PC-9 (cell line): ENCODE data around the gene OTULIN. TPM values are rescaled to one million over a fixed set of nuclear protein-coding genes. Genes with fewer than 3 reads are reported as not detected.

Experiments
- BruUV-seq: library from RNA; stranded (reverse); fragments of 400-500 nt; replicated peaks from 2 replicates; lab custom pipeline; 2021; lab: Mats Ljungman, UMichigan
- CTCF ChIA-PET: fragments of 300-600 bp; sonication (Branson Sonifier 250); formaldehyde crosslinking; loops from one replicate; lab custom pipeline; 2022; ENCODE audit warnings: antibody characterized with exemption; lab: Charles Lee
- POLR2A ChIA-PET: fragments of 300-600 bp; sonication (Branson Sonifier 250); formaldehyde crosslinking; loops from one replicate; lab custom pipeline; 2022; ENCODE audit warnings: antibody characterized with exemption; ENCODE audit not compliant: unreplicated experiment; lab: Charles Lee
- DNase-seq, 2 experiments: peaks; one replicate each; pipeline versions ENCODE4 v3.0.0 to v3.0.0-alpha.2; 2015 to 2022; ENCODE audit warnings: mixed read lengths in 1 of 2
- H2AFZ ChIP-seq: fragments of 200-600 bp; sonication (generic); 2 replicates; pipeline ENCODE4 v1.8.1; 2017; ENCODE audit warnings: antibody characterized with exemption
- H3F3A ChIP-seq: fragments of 200-600 bp; sonication (generic); 2 replicates; pipeline ENCODE4 v1.8.1; 2017; ENCODE audit warnings: antibody characterized with exemption, mild to moderate bottlenecking, low read depth; ENCODE audit not compliant: insufficient read depth
- H3K27ac ChIP-seq: fragments of 200-600 bp; sonication (generic); 2 replicates; pipeline ENCODE4 v1.6.1; 2016; ENCODE audit warnings: mixed run types
- H3K27me3 ChIP-seq: fragments of 200-600 bp; sonication (generic); 2 replicates; pipeline ENCODE4 v1.6.1; 2016; ENCODE audit warnings: low read depth, mixed run types; ENCODE audit not compliant: insufficient read depth
- H3K36me3 ChIP-seq: fragments of 200-600 bp; sonication (generic); 2 replicates; pipeline ENCODE4 v1.6.1; 2016; ENCODE audit warnings: low read depth, mixed run types
- H3K4me1 ChIP-seq: fragments of 200-600 bp; sonication (generic); replicated peaks from 2 replicates; pipeline ENCODE4 v1.6.1; 2016; ENCODE audit warnings: mixed run types; ENCODE audit not compliant: insufficient read depth
- H3K4me2 ChIP-seq: fragments of 200-600 bp; sonication (generic); 2 replicates; pipeline ENCODE4 v1.6.1; 2017; ENCODE audit warnings: mixed run types
- H3K4me3 ChIP-seq: fragments of 200-600 bp; sonication (generic); 2 replicates; pipeline ENCODE4 v1.6.1; 2016; ENCODE audit warnings: mixed run types
- H3K79me2 ChIP-seq: fragments of 200-600 bp; sonication (generic); 2 replicates; pipeline ENCODE4 v1.6.1; 2017; ENCODE audit warnings: low read depth, mixed run types
- H3K9me2 ChIP-seq: fragments of 200-600 bp; sonication (generic); 2 replicates; pipeline ENCODE4 v1.8.1; 2017; ENCODE audit warnings: mild to moderate bottlenecking; ENCODE audit not compliant: insufficient read depth
- H3K9me3 ChIP-seq: fragments of 200-600 bp; sonication (generic); 2 replicates; pipeline ENCODE4 v1.8.1; 2016; ENCODE audit warnings: low read depth; ENCODE audit not compliant: insufficient read depth
- H4K20me1 ChIP-seq: fragments of 200-600 bp; sonication (generic); 2 replicates; pipeline ENCODE4 v1.8.1; 2017; ENCODE audit not compliant: insufficient read depth
- CTCF ChIP-seq: fragments of 200-600 bp; sonication (generic); conservative IDR thresholded peaks from 2 replicates; pipeline ENCODE4 v1.6.1; 2017; ENCODE audit warnings: mixed run types, antibody characterized with exemption, mild to moderate bottlenecking, moderate library complexity
- EZH2 ChIP-seq: fragments of 200-600 bp; sonication (generic); IDR thresholded peaks from 2 replicates; pipeline ENCODE4 v1.8.0; 2017; ENCODE audit warnings: antibody characterized with exemption, low read depth
- intact Hi-C: fragments of 100-400 bp; cut with micrococcal nuclease; formaldehyde crosslinking; loops from one replicate; pipeline ENCODE4 v1.10.0; 2022; ENCODE audit not compliant: unreplicated experiment
- total RNA-seq: library from RNA; stranded (reverse); gene quantifications from 2 replicates; pipeline ENCODE4 v1.2.3, GENCODE V29; 2021

OTULIN gene
- total RNA-seq, 1 experiment from 2014 or later = 77.2 TPM

DNA sequence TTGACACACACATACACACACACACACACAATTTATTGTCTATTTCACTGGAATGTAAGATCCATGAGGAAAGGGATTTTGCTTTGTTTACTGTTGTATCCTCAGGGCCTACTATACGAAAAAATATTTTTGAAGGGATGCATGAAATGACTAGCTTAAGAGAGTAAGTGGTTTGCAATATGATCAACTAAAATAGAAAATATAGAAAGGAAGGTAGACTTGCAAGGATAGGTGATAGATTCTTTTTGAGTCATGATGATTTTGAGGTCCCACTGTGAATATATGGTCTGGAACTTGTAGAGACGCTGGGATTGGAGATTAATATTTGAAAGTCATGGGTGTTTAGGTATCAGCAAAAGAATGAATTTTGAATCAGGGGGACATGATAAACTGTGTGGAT is 28.9 kb upstream of the OTULIN start:
- TF ChIP-seq CTCF (no peak), EZH2 (no peak)
- H3K9me3 ChIP-seq = no peaks in the 10 kb centered on the region
- H3K36me3 ChIP-seq = no peaks in the 10 kb centered on the region
- H3K4me1 ChIP-seq = no peaks in the 10 kb centered on the region
- no peak for DNase-seq
- peaks cover 27% of the 10 kb centered on the region for H3K27me3 ChIP-seq
- ChIA-PET POLR2A (no interaction called here), CTCF (no interaction called here)
- intact Hi-C loops = no loop called here
- H3K27ac ChIP-seq = no peak overlapping the region
- H3K79me2 ChIP-seq = no peaks in the 10 kb centered on the region
- H3K4me3 ChIP-seq = no peak overlapping the region
- no peaks in the 10 kb centered on the region for H3K9me2 ChIP-seq
- no TSS peak for BruUV-seq
- no peak overlapping the region for H2AFZ ChIP-seq
- H3F3A ChIP-seq = no peaks in the 10 kb centered on the region
- H4K20me1 ChIP-seq = no peaks in the 10 kb centered on the region
- H3K4me2 ChIP-seq = no peak overlapping the region

DNA sequence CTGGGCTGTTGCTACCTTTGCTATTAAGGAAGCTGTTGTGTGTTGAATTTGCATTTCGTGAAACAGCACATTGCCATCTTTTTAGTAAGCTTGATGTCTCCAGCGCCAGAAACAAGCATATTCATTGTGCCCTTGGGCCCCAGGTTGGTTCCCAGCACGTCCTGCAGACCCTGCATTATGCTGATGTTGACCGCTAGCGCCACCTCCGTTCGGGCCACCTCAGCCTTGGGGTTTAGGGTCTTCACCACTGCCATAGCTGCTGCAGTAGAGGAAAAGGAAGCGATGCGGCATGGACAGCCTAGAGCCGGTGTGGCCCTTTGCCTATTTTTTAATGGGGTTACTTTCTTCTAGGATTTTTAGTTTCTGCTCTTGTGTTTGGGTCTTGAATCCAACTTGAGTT is 23.8 kb upstream of the OTULIN start:
- no peaks in the 10 kb centered on the region for H3K9me2 ChIP-seq
- intact Hi-C loops = no loop called here
- ChIA-PET CTCF (interaction anchor here (0.7 kb wide), 1 partner anchor 1184 kb away, joined by 4 read pairs; no protein-coding TSS in a partner anchor), POLR2A (no interaction called here)
- H3K9me3 ChIP-seq = no peaks in the 10 kb centered on the region; the same call in 1 of the 2 replicates
- no peak overlapping the region for H2AFZ ChIP-seq
- H3K4me1 ChIP-seq = no peaks in the 10 kb centered on the region
- H3K36me3 ChIP-seq = no peaks in the 10 kb centered on the region
- no peaks in the 10 kb centered on the region for H3K79me2 ChIP-seq
- H3F3A ChIP-seq = no peaks in the 10 kb centered on the region
- no peak overlapping the region for H3K27ac ChIP-seq
- TF ChIP-seq CTCF (no peak), EZH2 (no peak)
- BruUV-seq = no TSS peak
- H4K20me1 ChIP-seq = no peaks in the 10 kb centered on the region
- peaks cover 27% of the 10 kb centered on the region for H3K27me3 ChIP-seq
- no peak overlapping the region for H3K4me2 ChIP-seq
- H3K4me3 ChIP-seq = no peak overlapping the region
- no peak for DNase-seq

GRCh38 chr5:14644623-14645237 is 19.8 kb upstream of the OTULIN start:
- no peak for DNase-seq
- no peak overlapping the region for H3K4me2 ChIP-seq
- ChIA-PET POLR2A (no interaction called here), CTCF (interaction anchor here (0.6 kb wide), 1 partner anchor 100 kb away, joined by 3 read pairs; no protein-coding TSS in a partner anchor)
- TF ChIP-seq CTCF (no peak), EZH2 (no peak)
- no peaks in the 10 kb centered on the region for H3K79me2 ChIP-seq
- H3K9me3 ChIP-seq = no peaks in the 10 kb centered on the region; the same call in 1 of the 2 replicates
- BruUV-seq = no TSS peak
- H3K4me3 ChIP-seq = no peak overlapping the region
- no peak overlapping the region for H2AFZ ChIP-seq
- no peaks in the 10 kb centered on the region for H3F3A ChIP-seq
- H4K20me1 ChIP-seq = no peaks in the 10 kb centered on the region
- H3K9me2 ChIP-seq = no peaks in the 10 kb centered on the region
- peaks cover 3% of the 10 kb centered on the region for H3K27me3 ChIP-seq
- H3K27ac ChIP-seq = no peak overlapping the region
- H3K4me1 ChIP-seq = no peaks in the 10 kb centered on the region
- intact Hi-C loops = no loop called here
- no peaks in the 10 kb centered on the region for H3K36me3 ChIP-seq
